Kidney (tissue), 22 donors: Measurements from ENCODE around the gene HRH3. TPM values are rescaled to one million over a fixed set of nuclear protein-coding genes. Genes with fewer than 3 reads are reported as not detected.

ENCODE experiments used
- DNase-seq, 5 donors: peaks; one replicate each; pipeline ENCODE4 v3.0.0-alpha.2; 2013 to 2020
- FAIRE-seq: peaks from 2 replicates; lab custom pipeline; 2012; peaks lifted over from hg19 to GRCh38; lab: Jason Lieb, UNC
- H3K27ac ChIP-seq, 2 donors: one replicate each; pipeline ENCODE4 v1.7.0; 2013; ENCODE audit warnings: low read depth in 2 of 2, low read length in 2 of 2, inconsistent platforms in 1 of 2
- H3K27me3 ChIP-seq: one replicate; pipeline ENCODE4 v1.7.1; 2013; ENCODE audit warnings: low read length, inconsistent platforms; ENCODE audit not compliant: control insufficient read depth, insufficient read depth
- H3K36me3 ChIP-seq, 3 donors: one replicate each; pipeline versions ENCODE4 v1.7.0 to v1.7.1; 2013; ENCODE audit warnings: low read length in 3 of 3, control low read depth in 1 of 3, inconsistent platforms in 1 of 3; ENCODE audit not compliant: insufficient read depth in 3 of 3, control insufficient read depth in 2 of 3
- H3K4me1 ChIP-seq, 3 donors: one replicate each; pipeline versions ENCODE4 v1.7.0 to v1.7.1; 2013; ENCODE audit warnings: low read length in 3 of 3, inconsistent platforms in 1 of 3, low read depth in 1 of 3; ENCODE audit not compliant: control insufficient read depth in 2 of 3, insufficient read depth in 2 of 3
- H3K4me3 ChIP-seq, 3 donors: one replicate each; pipeline versions ENCODE4 v1.7.0 to v1.8.1; 2013; ENCODE audit warnings: low read length in 3 of 3, control low read depth in 1 of 3, inconsistent platforms in 1 of 3
- H3K9ac ChIP-seq, 3 donors: one replicate each; pipeline versions ENCODE4 v1.7.0 to v1.7.1; 2013; ENCODE audit warnings: low read length in 3 of 3, control low read depth in 1 of 3, inconsistent platforms in 1 of 3
- H3K9me3 ChIP-seq, 3 donors: one replicate each; pipeline versions ENCODE4 v1.7.0 to v1.7.1; 2013; ENCODE audit warnings: low read length in 3 of 3, control low read depth in 1 of 3, inconsistent platforms in 1 of 3; ENCODE audit not compliant: control insufficient read depth in 2 of 3, insufficient read depth in 1 of 3
- intact Hi-C: fragments of 100-400 bp; cut with DNase I; formaldehyde crosslinking; loops from one replicate; pipeline ENCODE4 v1.11.1; 2022
- long read RNA-seq, 10 donors: library from polyadenylated mRNA in 1 of 10; unstranded in 1 of 10; transcript quantifications; one replicate each; pipeline ENCODE4 v2.0.0 and lab custom pipeline, GENCODE V29; 2021 to 2026
- polyA plus RNA-seq: library from polyadenylated mRNA; stranded (reverse); fragments of 350-450 nt; fragmentation: Illumina TruSeq; extraction: RNeasy Lipid Tissue Mini Kit (QIAGEN cat#74804); gene quantifications from one replicate; pipeline ENCODE4 v1.2.3, GENCODE V29; 2014; ENCODE audit warnings: low read depth, low replicate concordance; ENCODE audit not compliant: insufficient read depth
- total RNA-seq: library from RNA; stranded (reverse); fragmentation: NEBNext Ultra II Directional; extraction: Animal tissue kit (Norgen Biotek cat#: 25700); gene quantifications from one replicate; pipeline ENCODE4 v1.2.1, GENCODE V29; 2021
- TF ChIP-seq, protein P1 (sequence below): IDR thresholded peaks from 3 replicates; pipeline ENCODE4 v1.5.1; 2012; ENCODE audit warnings: mild to moderate bottlenecking, moderate library complexity, borderline replicate concordance; ENCODE audit not compliant: insufficient read depth; ENCODE audit errors: extremely low read depth
- donor health status: control.
- donor health status: control.
- donor health status: control.
- donor health status: control.
- donor health status: control.
- donor health status: DM: yes; HTN: yes; CAD: no.
- donor health status: Normal renal cell carcinoma (clear cell type).

Gene HRH3
- total RNA-seq (not detected), polyA plus RNA-seq (not detected)
- long read RNA-seq, donor 1 = 0 reads
- long read RNA-seq, donor 2 = 0 reads
- long read RNA-seq, donor 3 = 0 reads
- long read RNA-seq, donor 4 = 0 reads
- long read RNA-seq, donor 5 = 0 reads
- long read RNA-seq, donor 6 = 0 reads
- long read RNA-seq, donor 7 = 0 reads
- long read RNA-seq, donor 8 = 0 reads
- long read RNA-seq, donor 9 = 0 reads
- long read RNA-seq, donor 10 = 0 reads

DNA sequence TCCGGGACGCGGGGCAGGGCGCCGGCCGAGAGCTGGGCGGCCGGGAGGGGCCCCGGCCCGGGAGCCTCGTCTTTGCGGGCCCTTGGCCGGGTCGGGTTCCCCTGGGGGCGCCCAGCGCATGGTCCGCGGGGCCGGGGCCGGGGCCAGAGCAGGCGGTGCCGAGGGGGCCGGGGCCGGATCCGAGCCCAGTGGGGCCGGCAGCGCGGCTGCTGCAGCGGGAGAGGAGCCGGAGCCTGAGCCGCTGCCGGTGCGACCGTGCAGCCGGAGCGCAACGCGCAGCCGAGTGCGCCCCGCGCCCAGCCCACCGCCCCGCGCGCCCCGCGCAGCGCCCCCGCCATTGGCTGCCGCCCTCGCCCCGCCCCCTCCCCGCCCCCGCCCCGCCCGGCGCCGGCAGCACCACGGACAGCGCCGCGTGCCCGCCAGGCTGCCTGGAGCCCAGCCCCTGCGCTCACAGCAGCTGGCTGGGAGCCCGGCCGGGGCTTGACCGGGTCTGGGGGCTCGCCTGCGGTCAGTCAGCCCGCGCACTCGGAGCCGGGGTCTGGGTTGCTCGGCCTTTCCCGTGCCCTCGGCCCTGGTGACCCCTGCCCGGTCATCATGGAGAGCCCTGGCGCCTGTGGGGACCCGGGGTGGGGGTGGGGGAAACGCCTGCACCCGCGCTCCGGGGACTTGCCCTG lies at the start of gene HRH3:
Gene HRH3, minus strand, starts transcription at position 287 of the 674 bp plus-strand sequence. CDS start 308 bp downstream, outside the sequence.
- H3K9ac ChIP-seq = no peak within 1 kb of the TSS
- peaks cover 0 to 9% (median 0%) of the 10 kb centered on the region in 3 donors for H3K4me1 ChIP-seq
- H3K36me3 ChIP-seq = no peaks in the 10 kb centered on the region
- no peak within 1 kb of the TSS for H3K27ac ChIP-seq
- no peak within 1 kb of the TSS for H3K4me3 ChIP-seq
- no peaks in the 10 kb centered on the region for H3K9me3 ChIP-seq
- intact Hi-C loops = no loop called here
- TF ChIP-seq, protein P1, sequence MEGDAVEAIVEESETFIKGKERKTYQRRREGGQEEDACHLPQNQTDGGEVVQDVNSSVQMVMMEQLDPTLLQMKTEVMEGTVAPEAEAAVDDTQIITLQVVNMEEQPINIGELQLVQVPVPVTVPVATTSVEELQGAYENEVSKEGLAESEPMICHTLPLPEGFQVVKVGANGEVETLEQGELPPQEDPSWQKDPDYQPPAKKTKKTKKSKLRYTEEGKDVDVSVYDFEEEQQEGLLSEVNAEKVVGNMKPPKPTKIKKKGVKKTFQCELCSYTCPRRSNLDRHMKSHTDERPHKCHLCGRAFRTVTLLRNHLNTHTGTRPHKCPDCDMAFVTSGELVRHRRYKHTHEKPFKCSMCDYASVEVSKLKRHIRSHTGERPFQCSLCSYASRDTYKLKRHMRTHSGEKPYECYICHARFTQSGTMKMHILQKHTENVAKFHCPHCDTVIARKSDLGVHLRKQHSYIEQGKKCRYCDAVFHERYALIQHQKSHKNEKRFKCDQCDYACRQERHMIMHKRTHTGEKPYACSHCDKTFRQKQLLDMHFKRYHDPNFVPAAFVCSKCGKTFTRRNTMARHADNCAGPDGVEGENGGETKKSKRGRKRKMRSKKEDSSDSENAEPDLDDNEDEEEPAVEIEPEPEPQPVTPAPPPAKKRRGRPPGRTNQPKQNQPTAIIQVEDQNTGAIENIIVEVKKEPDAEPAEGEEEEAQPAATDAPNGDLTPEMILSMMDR = no peak
- DNase-seq (peak in 4 of 5 donors; percentile 61 to 88 (median 85)), FAIRE-seq (no peak)
- peaks cover 23% of the 10 kb centered on the region for H3K27me3 ChIP-seq

DNA sequence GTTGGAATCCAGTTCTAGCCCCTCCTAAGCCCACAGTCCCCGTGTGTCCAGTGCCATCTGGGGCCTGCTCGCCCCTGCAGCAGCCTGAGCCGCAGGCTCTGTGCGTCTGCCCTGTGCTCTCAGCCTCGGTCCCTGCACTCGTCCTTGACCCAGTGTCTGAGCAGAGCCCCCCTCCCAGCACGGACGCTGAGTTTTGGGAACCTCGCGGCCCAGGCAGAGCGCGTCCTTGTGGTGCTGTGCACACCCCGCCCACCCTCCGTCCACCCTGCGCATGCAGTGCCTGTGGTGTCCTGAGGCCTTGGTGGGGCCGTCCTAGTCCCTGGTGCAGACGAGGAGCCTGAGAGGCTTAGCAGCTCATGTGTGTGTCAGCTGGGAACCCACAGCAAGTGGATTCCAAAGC lies 49.8 kb upstream of the HRH3 start:
- H3K4me1 ChIP-seq = no peaks in the 10 kb centered on the region
- TF ChIP-seq, protein P1 = no peak
- FAIRE-seq = no peak
- no peak overlapping the region for H3K27ac ChIP-seq
- no peaks in the 10 kb centered on the region for H3K9me3 ChIP-seq
- H3K36me3 ChIP-seq = peaks cover 6 to 27% (median 16%) of the 10 kb centered on the region in 3 donors
- no peaks in the 10 kb centered on the region for H3K27me3 ChIP-seq
- intact Hi-C loops = no loop called here
- no peak for DNase-seq
- H3K9ac ChIP-seq = no peak overlapping the region
- H3K4me3 ChIP-seq = no peak overlapping the region

DNA sequence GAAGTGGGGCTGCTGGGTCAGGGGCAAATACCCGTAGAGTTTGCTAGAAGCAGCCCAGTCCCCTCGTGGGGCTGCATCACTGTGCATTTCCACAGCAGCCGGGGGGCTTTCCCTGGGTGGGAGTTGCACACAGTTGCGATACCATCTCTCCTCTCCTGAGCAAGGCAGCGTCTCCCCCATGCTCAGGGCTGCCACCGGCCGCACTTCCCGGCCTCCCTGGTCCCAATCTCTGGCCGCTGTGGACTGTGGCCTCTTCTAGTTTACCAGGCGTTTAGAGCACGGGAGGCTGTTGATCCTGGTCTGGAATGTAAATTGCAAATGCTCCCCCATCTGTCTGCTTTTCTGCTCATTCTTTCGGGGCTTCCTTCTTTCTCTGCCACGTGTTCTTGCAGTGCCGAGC lies 49.3 kb upstream of the HRH3 start:
- Histone ChIP-seq H3K4me1 (no peaks in the 10 kb centered on the region), H3K27ac (no peak overlapping the region), H3K27me3 (no peaks in the 10 kb centered on the region), H3K4me3 (no peak overlapping the region), H3K36me3 (peaks cover 6 to 27% (median 20%) of the 10 kb centered on the region in 3 donors), H3K9me3 (no peaks in the 10 kb centered on the region), H3K9ac (no peak overlapping the region)
- no peak for FAIRE-seq
- intact Hi-C loops = no loop called here
- TF ChIP-seq, protein P1 = no peak
- no peak for DNase-seq
